ENCODE data around the gene RAD9A.
A peak's percentile ranks its signal among the peaks of the same experiment; 100 is the strongest.

GRCh38 chr11:67372993-67373647 is 18.7 kb upstream of the RAD9A start, which contains the start of gene CLCF1:
- TF ChIP-seq RAD21 (IDR thresholded peaks at IDR 0.05; ENCODE audit: low read length) (no peak), RFX5 (IDR thresholded peaks at IDR 0.05; ENCODE audit: low read depth, low read length) (no peak), CTCF (conservative IDR thresholded peaks at IDR 0.05; ENCODE audit: low read depth, low read length) (no peak), POLR2A (IDR thresholded peaks at IDR 0.05; ENCODE audit: low read depth, low read length) (peak; percentile 62)
- TF ChIP-seq, protein P1, sequence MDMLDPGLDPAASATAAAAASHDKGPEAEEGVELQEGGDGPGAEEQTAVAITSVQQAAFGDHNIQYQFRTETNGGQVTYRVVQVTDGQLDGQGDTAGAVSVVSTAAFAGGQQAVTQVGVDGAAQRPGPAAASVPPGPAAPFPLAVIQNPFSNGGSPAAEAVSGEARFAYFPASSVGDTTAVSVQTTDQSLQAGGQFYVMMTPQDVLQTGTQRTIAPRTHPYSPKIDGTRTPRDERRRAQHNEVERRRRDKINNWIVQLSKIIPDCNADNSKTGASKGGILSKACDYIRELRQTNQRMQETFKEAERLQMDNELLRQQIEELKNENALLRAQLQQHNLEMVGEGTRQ (IDR thresholded peaks at IDR 0.05; ENCODE audit: low read depth, low read length): no peak
